Measurements from ENCODE around the gene COG5. TPM values are rescaled to one million over a fixed set of nuclear protein-coding genes. Genes with fewer than 3 reads are reported as not detected.

Gene COG5
- total and polyA plus RNA-seq, 2 of the 8 experiments (the other 6 are each of a cell fraction or from before 2014, with no cell fraction given) = 10.5 to 28.1 TPM

DNA sequence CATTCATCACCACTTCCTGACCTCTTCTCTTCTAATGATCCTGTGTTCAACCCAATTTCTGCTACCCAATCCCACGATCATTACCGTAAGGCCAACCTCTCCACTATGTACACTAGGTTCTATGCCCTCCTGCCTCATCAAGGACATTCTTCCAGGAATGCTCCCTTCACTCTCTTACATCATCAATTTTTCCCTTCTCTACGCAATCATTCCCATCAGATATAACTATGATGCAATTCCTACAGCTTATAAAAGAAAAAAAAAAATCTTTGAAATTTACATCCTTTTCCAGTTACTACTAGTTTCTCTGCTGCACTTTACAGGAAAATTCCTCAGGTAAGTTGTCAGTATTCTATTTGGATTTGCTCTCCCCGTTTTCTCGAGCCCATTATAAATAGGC lies 124.7 kb downstream of the COG5 start:
- Histone ChIP-seq H3K18ac (ENCODE audit: extremely low read depth, low read length) (no peak overlapping the region), H3K36me3 (ENCODE audit: control insufficient read depth in 2 of 4, insufficient read depth in 4 of 4, low read length in 3 of 4) (no peaks in the 10 kb centered on the region), H4K91ac (replicated peaks; ENCODE audit: insufficient read length, low read length) (no peak overlapping the region), H3K9ac (replicated peaks in 1 of 4; ENCODE audit: extremely low read depth in 1 of 4, low read depth in 3 of 4, low read length in 3 of 4) (no peak overlapping the region), H2AK5ac (ENCODE audit: low read depth, low read length) (no peak overlapping the region), H2AFZ (ENCODE audit: low read length) (no peak overlapping the region), H3K14ac (ENCODE audit: insufficient read length) (no peak overlapping the region), H3K4ac (replicated peaks; ENCODE audit: insufficient read length, low read depth, low read length) (no peak overlapping the region), H3K79me1 (ENCODE audit: low read depth, low read length) (0 out of 2 replicates have a peak, but pooled peaks cover 2% of the 10 kb centered on the region), H4K8ac (ENCODE audit: extremely low read depth, insufficient read depth, low read length) (no peak overlapping the region), H3K23me2 (ENCODE audit: low read depth, low read length) (no peaks in the 10 kb centered on the region), H2BK12ac (ENCODE audit: low read depth, low read length) (no peak overlapping the region), H3K9me3 (ENCODE audit: insufficient read depth in 2 of 2, low read depth in 1 of 2, low read length in 1 of 2) (no peaks in the 10 kb centered on the region; a peak in 1 of 4 replicates), H2BK15ac (ENCODE audit: low read length) (no peak overlapping the region), H3K4me3 (ENCODE audit: extremely low read depth in 1 of 4, insufficient read depth in 2 of 4, low read depth in 3 of 4, low read length in 4 of 4) (no peak overlapping the region), H4K20me1 (replicated peaks in 1 of 2; ENCODE audit: control insufficient read depth in 1 of 2, insufficient read depth in 2 of 2, low read length in 2 of 2) (no peaks in the 10 kb centered on the region), H2BK120ac (replicated peaks; ENCODE audit: low read depth, low read length) (no peak overlapping the region), H4K5ac (ENCODE audit: insufficient read length, low read depth, low read length) (no peak overlapping the region), H3K56ac (replicated peaks; ENCODE audit: insufficient read length, low read depth, low read length) (no peak overlapping the region), H3K4me1 (replicated peaks in 1 of 4; ENCODE audit: control insufficient read depth in 3 of 4, insufficient read depth in 4 of 4, low read length in 3 of 4) (no peaks in the 10 kb centered on the region), H3K4me2 (ENCODE audit: insufficient read depth in 1 of 2, low read depth in 2 of 2, low read length in 2 of 2) (no peak overlapping the region), H3K27me3 (replicated peaks in 1 of 4; ENCODE audit: control insufficient read depth in 3 of 4, extremely low read depth in 1 of 4, insufficient read depth in 3 of 4, low read length in 3 of 4) (no peaks in the 10 kb centered on the region), H2BK20ac (ENCODE audit: low read length) (no peak overlapping the region), H3K23ac (ENCODE audit: insufficient read length) (no peak overlapping the region), H2BK5ac (ENCODE audit: low read depth, low read length) (no peak overlapping the region), H3K27ac (ENCODE audit: low read depth, low read length) (no peak overlapping the region), H3K79me2 (ENCODE audit: control insufficient read depth in 1 of 2, insufficient read depth in 2 of 2, low read length in 2 of 2) (no peaks in the 10 kb centered on the region)
- FAIRE-seq = no peak
- no peak for DNase-seq (ENCODE audit: low read depth in 1 of 2, low spot score in 2 of 2)
- POLR2A ChIA-PET (ENCODE audit: partially characterized antibody) = no interaction called here
- TF ChIP-seq POLR2A (IDR thresholded peaks at IDR 0.05; ENCODE audit: control extremely low read depth in 1 of 2, low read depth in 2 of 2, low read length in 2 of 2) (no peak), BRCA1 (IDR thresholded peaks at IDR 0.05; ENCODE audit: low read depth, low read length) (no peak), ZNF274 (IDR thresholded peaks at IDR 0.05; ENCODE audit: borderline replicate concordance, extremely low read depth, low read length) (no peak), KDM4A (IDR thresholded peaks at IDR 0.05; ENCODE audit: low read depth, low read length, severe bottlenecking) (no peak), YY1 (IDR thresholded peaks at IDR 0.05; ENCODE audit: low read depth, low read length) (no peak), SUZ12 (IDR thresholded peaks at IDR 0.05; ENCODE audit: low read length) (no peak)
- 92 to 100% methylated on average over 1 to 5 of the region's 5 CpGs for WGBS, 2 experiments (ENCODE audit: extremely low coverage in 1 of 2, insufficient coverage in 1 of 2, insufficient read length in 1 of 2, insufficient replicate concordance in 2 of 2, low coverage in 1 of 2, low lambda C conversion rate in 2 of 2, missing lambda C conversion rate in 1 of 2)
- CTCF ChIA-PET (ENCODE audit: partially characterized antibody) = no interaction called here
